ENCODE measurements around the gene PTAR1.

GRCh38 chr9:69755205-69755604 is 4.6 kb downstream of the PTAR1 start:
- TF ChIP-seq PATZ1 (CRISPR knock-in tag; IDR thresholded peaks at IDR 0.05; ENCODE audit: borderline replicate concordance) (no peak), TCF4 (CRISPR knock-in tag; IDR thresholded peaks at IDR 0.05; ENCODE audit: borderline replicate concordance) (no peak), POU6F1 (CRISPR knock-in tag; IDR thresholded peaks at IDR 0.05; ENCODE audit: borderline replicate concordance, low read depth) (no peak), PPARA (CRISPR knock-in tag; IDR thresholded peaks at IDR 0.05; ENCODE audit: borderline replicate concordance) (no peak), CREB5 (CRISPR knock-in tag; IDR thresholded peaks at IDR 0.05; ENCODE audit: low read depth) (no peak), SNAI2 (CRISPR knock-in tag; IDR thresholded peaks at IDR 0.05) (no peak), ZFP30 (CRISPR knock-in tag; IDR thresholded peaks at IDR 0.05) (no peak), CSRNP3 (CRISPR knock-in tag; IDR thresholded peaks at IDR 0.05) (no peak), CSDC2 (CRISPR knock-in tag; IDR thresholded peaks at IDR 0.05) (no peak), ZC3H10 (CRISPR knock-in tag; IDR thresholded peaks at IDR 0.05) (no peak), GLIS3 (CRISPR knock-in tag; IDR thresholded peaks at IDR 0.05) (no peak), ZFP3 (CRISPR knock-in tag; IDR thresholded peaks at IDR 0.05) (no peak), RARB (CRISPR knock-in tag; IDR thresholded peaks at IDR 0.05) (no peak)

All from SK-N-SH treated with all-trans-retinoic acid at 6 μM for 48 hours (cell line).